Osteoblast (primary cell): ENCODE results near the gene LUC7L. TPM values are rescaled to one million over a fixed set of nuclear protein-coding genes. Genes with fewer than 3 reads are reported as not detected.
"Not testable (repeated sequence)": the region's sequence is repeated elsewhere in the genome, so short reads cannot be mapped to it uniquely, and the experiment has no call there.

Experiments used
- DNase-seq: peaks from one replicate; pipeline ENCODE4 v3.0.0; 2011; ENCODE audit warnings: low spot score, mixed read lengths; ENCODE audit not compliant: insufficient read length; ENCODE audit errors: missing footprints
- H2AFZ ChIP-seq: 2 replicates; pipeline ENCODE4 v1.6.0; 2011; ENCODE audit warnings: mild to moderate bottlenecking, low read length
- H3K27ac ChIP-seq: 2 replicates; pipeline ENCODE4 v1.5.1; 2011; ENCODE audit warnings: mild to moderate bottlenecking, low read depth, low read length, moderate library complexity
- H3K27me3 ChIP-seq: 2 replicates; pipeline ENCODE4 v1.6.0; 2012; ENCODE audit warnings: mild to moderate bottlenecking, control low read depth, inconsistent platforms, low read length, moderate library complexity; ENCODE audit not compliant: insufficient read depth
- H3K36me3 ChIP-seq: 2 replicates; pipeline ENCODE4 v1.5.1; 2011; ENCODE audit warnings: mild to moderate bottlenecking, low read length, control low read depth, moderate library complexity; ENCODE audit not compliant: insufficient read depth
- H3K4me1 ChIP-seq: 2 replicates; pipeline ENCODE4 v1.5.1; 2011; ENCODE audit warnings: mild to moderate bottlenecking, low read length, control low read depth, moderate library complexity; ENCODE audit not compliant: insufficient read depth
- H3K4me2 ChIP-seq: 2 replicates; pipeline ENCODE4 v1.6.0; 2011; ENCODE audit warnings: mild to moderate bottlenecking, low read length; ENCODE audit not compliant: insufficient read depth
- H3K4me3 ChIP-seq: fragments of 200-600 bp; sonication (generic); 3 replicates; pipeline ENCODE4 v1.5.1; 2012; ENCODE audit warnings: mild to moderate bottlenecking, low read length, inconsistent platforms; ENCODE audit not compliant: insufficient read depth
- H3K79me2 ChIP-seq: 2 replicates; pipeline ENCODE4 v1.6.0; 2012; ENCODE audit warnings: mild to moderate bottlenecking, low read length, control low read depth, inconsistent platforms; ENCODE audit not compliant: insufficient read depth
- H3K9me3 ChIP-seq: 2 replicates; pipeline ENCODE4 v1.5.1; 2011; ENCODE audit warnings: low read depth, low read length, control low read depth
- H4K20me1 ChIP-seq: 2 replicates; pipeline ENCODE4 v1.6.0; 2012; ENCODE audit warnings: mild to moderate bottlenecking, low read length, control low read depth; ENCODE audit not compliant: insufficient read depth
- CTCF ChIP-seq: IDR thresholded peaks from 2 replicates; pipeline ENCODE4 v1.5.1; 2011; ENCODE audit warnings: mild to moderate bottlenecking, low read depth, low read length, moderate library complexity; ENCODE audit errors: extremely low read depth
- total RNA-seq: library from RNA; depleted of rRNA; stranded (reverse); fragments of >200 nt; gene quantifications from 2 replicates; pipeline ENCODE4 v1.2.3, GENCODE V29; 2012

LUC7L gene
- total RNA-seq, 1 donor: 46.0 TPM

GRCh38 chr16:239948-240277, 10.7 kb upstream of the LUC7L start:
- Histone ChIP-seq H2AFZ (no peak overlapping the region), H3K4me1 (peaks cover 8% of the 10 kb centered on the region), H3K27me3 (no peaks in the 10 kb centered on the region), H3K27ac (no peak overlapping the region), H4K20me1 (peaks cover 21% of the 10 kb centered on the region), H3K79me2 (peaks cover 47% of the 10 kb centered on the region), H3K36me3 (no peaks in the 10 kb centered on the region), H3K4me3 (no peak overlapping the region), H3K4me2 (no peak overlapping the region), H3K9me3 (no peaks in the 10 kb centered on the region)
- DNase-seq: peak; percentile 39
- no peak for TF ChIP-seq CTCF

GRCh38 chr16:234468-235305, 5.4 kb upstream of the LUC7L start, which contains the start of gene FAM234A:
TSS of gene FAM234A (plus strand) at chr16:234821. CDS start at chr16:254414, 19,593 bp downstream.
- Histone ChIP-seq H3K4me1 (peaks cover 9% of the 10 kb centered on the region), H3K79me2 (peaks cover 12% of the 10 kb centered on the region), H3K4me3 (peak within 1 kb of the TSS; percentile 98), H4K20me1 (peaks cover 3% of the 10 kb centered on the region), H3K27me3 (no peaks in the 10 kb centered on the region), H3K27ac (peak within 1 kb of the TSS; percentile 97), H2AFZ (peak within 1 kb of the TSS; percentile 99), H3K36me3 (no peaks in the 10 kb centered on the region), H3K4me2 (peak within 1 kb of the TSS; percentile 100), H3K9me3 (no peaks in the 10 kb centered on the region)
- DNase-seq: peak; percentile 98
- peak; percentile 34 for TF ChIP-seq CTCF

- TF ChIP-seq CTCF: no peak
Measured at GRCh38 chr16:230949-231348, 1.7 kb upstream of the LUC7L start.

GRCh38 chr16:230351-230750, 1.1 kb upstream of the LUC7L start:
- not testable (repeated sequence) for H2AFZ ChIP-seq, DNase-seq, H3K4me3 ChIP-seq, H3K9me3 ChIP-seq, H3K27me3 ChIP-seq, H3K4me2 ChIP-seq, H3K27ac ChIP-seq
- Histone ChIP-seq H4K20me1 (peaks cover 31% of the 10 kb centered on the region), H3K4me1 (peaks cover 24% of the 10 kb centered on the region), H3K36me3 (peaks cover 25% of the 10 kb centered on the region), H3K79me2 (peaks cover 37% of the 10 kb centered on the region)

More at GRCh38 chr16:230949-231348, 1.7 kb upstream of the LUC7L start:
- no peaks in the 10 kb centered on the region for H3K9me3 ChIP-seq
- H3K79me2 ChIP-seq: peaks cover 33% of the 10 kb centered on the region
- H3K36me3 ChIP-seq: peaks cover 20% of the 10 kb centered on the region
- peaks cover 26% of the 10 kb centered on the region for H3K4me1 ChIP-seq
- no peak overlapping the region for H3K4me2 ChIP-seq
- no peaks in the 10 kb centered on the region for H3K27me3 ChIP-seq
- DNase-seq: no peak
- H3K27ac ChIP-seq: no peak overlapping the region
- H2AFZ ChIP-seq: no peak overlapping the region
- H3K4me3 ChIP-seq: no peak overlapping the region
- H4K20me1 ChIP-seq: peaks cover 31% of the 10 kb centered on the region
